ENCODE measurements around the gene FGF14.
A peak's percentile ranks its signal among the peaks of the same experiment; 100 is the strongest.
"Not testable (repeated sequence)": the region's sequence is repeated elsewhere in the genome, so short reads cannot be mapped to it uniquely, and the experiment has no call there.

Gene FGF14

DNA sequence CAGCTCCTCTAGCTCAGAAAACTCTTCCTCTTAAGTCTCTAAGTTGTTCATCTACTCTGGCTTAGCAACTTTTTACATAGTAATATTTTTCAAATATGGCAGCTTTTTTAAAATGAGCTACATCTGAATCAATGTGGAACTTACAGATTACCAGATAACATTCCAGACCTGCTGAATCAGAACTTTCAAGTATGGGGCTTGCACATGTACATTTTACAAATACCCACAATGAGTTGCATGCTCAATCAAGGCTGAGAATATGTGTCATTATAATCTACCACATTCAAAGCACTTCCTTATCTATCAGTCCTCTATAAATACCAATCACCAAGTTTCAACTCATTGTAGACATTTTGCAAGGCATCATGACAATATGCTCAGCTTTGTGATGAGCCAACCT lies 383.1 kb downstream of the FGF14 start:
- TF ChIP-seq, protein P1, sequence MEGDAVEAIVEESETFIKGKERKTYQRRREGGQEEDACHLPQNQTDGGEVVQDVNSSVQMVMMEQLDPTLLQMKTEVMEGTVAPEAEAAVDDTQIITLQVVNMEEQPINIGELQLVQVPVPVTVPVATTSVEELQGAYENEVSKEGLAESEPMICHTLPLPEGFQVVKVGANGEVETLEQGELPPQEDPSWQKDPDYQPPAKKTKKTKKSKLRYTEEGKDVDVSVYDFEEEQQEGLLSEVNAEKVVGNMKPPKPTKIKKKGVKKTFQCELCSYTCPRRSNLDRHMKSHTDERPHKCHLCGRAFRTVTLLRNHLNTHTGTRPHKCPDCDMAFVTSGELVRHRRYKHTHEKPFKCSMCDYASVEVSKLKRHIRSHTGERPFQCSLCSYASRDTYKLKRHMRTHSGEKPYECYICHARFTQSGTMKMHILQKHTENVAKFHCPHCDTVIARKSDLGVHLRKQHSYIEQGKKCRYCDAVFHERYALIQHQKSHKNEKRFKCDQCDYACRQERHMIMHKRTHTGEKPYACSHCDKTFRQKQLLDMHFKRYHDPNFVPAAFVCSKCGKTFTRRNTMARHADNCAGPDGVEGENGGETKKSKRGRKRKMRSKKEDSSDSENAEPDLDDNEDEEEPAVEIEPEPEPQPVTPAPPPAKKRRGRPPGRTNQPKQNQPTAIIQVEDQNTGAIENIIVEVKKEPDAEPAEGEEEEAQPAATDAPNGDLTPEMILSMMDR (conservative IDR thresholded peaks at IDR 0.05; ENCODE audit: low read depth, low read length) = no peak
- DNase-seq (ENCODE audit: low read depth) = no peak
- H3K4me3 ChIP-seq (ENCODE audit: low read depth, low read length) = no peak overlapping the region

DNA sequence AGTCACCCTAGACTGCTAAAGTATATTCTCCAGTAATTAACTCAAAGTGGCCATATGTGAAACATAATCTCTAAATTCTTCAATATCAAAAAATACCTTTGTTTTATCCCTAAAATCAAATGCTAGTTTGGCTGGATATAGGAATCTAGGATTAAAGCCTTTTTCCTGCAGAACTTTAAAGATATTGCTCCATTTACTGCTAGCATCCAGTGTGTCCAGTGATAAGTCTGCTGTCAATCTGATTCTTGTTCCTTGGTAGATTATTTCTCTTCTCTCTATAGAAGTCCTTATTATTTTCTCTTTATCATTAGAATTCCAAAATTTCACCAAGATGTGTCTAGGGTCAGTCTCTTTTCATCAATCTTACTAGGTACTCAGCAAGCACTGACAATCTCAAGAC lies 384.6 kb downstream of the FGF14 start:
- TF ChIP-seq, protein P1 (conservative IDR thresholded peaks at IDR 0.05; ENCODE audit: low read depth, low read length) = no peak
- peak; percentile 34 for DNase-seq (ENCODE audit: low read depth)
- H3K4me3 ChIP-seq (ENCODE audit: low read depth, low read length) = no peak overlapping the region

DNA sequence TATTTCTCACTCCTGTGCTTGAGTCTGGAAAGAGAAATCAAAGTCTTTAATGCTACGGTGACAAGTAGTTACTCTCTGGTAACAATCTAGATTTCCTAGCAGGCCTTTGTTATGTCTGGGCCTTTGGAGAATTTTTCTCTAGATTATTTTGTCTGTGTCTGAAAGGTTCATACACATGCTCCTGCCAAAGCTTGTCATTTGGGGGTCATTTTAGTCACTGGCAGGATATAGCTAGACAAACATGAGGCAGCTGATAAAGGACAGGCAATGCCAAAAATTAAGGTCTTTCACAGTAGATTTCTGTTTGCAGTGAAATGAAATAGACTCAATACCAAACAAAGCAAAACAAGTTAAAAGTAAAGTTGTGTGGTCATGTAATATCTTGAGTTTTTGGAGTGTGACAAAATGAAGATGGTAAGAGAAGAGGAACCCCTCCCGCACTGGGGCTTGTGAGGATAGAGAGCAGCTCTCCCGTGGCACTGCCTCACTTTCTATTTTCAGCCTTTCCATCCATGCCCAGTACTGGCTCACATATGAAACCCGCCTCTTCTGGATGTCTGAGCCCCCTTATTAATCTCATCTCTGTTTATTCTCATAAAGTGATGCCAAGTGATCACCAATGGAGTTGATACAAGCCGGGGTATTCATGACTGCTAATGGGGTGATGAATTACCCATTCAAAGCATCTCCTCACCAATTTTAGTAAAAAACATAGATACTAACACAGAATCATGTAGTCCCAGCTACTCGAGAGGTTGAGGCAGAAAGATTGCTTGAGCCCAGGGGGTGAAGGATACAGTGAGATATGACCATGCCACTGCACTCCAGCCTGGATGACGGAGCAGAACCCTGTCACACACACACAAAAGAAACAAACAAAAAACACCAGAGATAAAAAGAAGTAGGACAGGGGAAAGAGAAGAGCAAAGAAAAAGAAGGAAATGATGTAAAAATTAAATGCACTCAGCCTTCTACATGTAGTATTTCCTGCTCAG lies 389.3 kb downstream of the FGF14 start:
- no peak for DNase-seq (ENCODE audit: low read depth)
- TF ChIP-seq, protein P1 (conservative IDR thresholded peaks at IDR 0.05; ENCODE audit: low read depth, low read length) = no peak
- no peak overlapping the region for H3K4me3 ChIP-seq (ENCODE audit: low read depth, low read length)

DNA sequence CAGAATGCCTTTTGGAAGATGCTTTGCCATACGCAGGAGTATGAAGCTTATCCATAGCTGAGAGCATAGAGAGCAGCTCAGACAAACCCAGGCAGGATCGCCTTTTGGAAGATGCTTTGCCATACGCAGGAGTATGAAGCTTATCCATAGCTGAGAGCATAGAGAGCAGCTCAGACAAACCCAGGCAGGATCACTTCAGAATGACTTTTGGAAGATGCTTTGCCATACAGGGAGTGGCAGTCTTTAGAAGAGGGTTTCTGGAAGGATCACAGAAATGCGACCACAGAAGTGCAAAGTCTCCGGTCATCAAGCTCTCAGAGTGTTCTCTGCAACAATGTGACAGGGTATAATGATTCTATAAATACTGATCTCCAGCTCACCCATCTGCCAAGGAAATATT lies 390.4 kb downstream of the FGF14 start:
- not testable (repeated sequence) for DNase-seq (ENCODE audit: low read depth); H3K4me3 ChIP-seq (ENCODE audit: low read depth, low read length)

DNA sequence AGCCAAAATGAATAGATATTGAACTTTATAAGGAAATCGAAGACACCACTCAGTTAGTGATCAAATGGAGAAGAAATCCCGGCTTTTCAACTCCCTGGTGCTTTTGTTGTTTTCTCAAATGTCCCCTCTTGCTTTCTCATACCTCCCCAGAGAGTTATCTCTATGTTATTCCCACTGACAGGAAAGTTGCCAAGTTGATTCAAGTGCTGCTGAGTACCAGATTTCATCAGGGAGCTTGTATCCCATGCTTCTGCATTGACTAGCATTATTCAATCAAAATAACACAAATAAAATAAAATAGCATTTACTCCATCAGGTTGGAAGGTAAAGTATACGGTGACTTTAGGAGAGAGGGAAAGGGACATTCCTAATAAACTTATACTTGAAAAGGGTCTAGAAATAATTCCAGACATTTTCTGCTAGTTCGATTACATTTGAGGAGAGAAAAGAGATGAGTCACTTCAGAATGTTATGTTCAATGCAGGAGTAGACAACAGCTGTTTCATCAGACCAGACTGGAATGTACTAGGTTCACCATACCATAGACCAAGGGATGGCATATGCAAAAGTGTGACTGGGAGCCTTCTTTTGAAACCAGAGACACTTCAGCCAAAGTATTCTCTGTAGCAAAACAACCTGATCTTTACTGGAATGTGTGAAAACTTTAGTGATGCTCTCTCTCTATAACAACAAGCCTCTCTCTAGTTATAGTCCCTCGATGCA lies 397.8 kb downstream of the FGF14 start:
- no peak overlapping the region for H3K4me3 ChIP-seq (ENCODE audit: low read depth, low read length)
- TF ChIP-seq, protein P1 (conservative IDR thresholded peaks at IDR 0.05; ENCODE audit: low read depth, low read length) = no peak
- DNase-seq (ENCODE audit: low read depth) = peak; percentile 92

DNA sequence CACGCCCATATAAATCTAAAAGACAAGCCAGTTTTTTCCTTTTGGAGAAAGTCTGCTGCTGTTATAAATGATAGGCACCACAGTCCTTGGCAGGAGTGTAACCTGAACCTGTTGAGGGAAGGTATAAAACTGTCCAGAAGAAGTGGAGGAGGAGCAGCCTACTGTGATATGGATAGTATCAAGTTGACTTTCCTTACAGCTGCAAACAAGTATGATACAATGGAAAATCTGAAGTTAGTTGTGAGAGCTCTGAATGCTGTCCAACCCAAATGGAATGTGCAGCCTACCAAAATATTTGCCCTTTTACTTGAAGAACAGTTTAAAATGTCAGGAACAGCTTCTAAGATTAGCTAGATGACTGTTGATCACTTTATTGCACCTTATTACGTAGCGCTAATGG lies 399.6 kb downstream of the FGF14 start:
- peak; percentile 81 for DNase-seq (ENCODE audit: low read depth)
- no peak overlapping the region for H3K4me3 ChIP-seq (ENCODE audit: low read depth, low read length)
- TF ChIP-seq, protein P1 (conservative IDR thresholded peaks at IDR 0.05; ENCODE audit: low read depth, low read length) = no peak

DNA sequence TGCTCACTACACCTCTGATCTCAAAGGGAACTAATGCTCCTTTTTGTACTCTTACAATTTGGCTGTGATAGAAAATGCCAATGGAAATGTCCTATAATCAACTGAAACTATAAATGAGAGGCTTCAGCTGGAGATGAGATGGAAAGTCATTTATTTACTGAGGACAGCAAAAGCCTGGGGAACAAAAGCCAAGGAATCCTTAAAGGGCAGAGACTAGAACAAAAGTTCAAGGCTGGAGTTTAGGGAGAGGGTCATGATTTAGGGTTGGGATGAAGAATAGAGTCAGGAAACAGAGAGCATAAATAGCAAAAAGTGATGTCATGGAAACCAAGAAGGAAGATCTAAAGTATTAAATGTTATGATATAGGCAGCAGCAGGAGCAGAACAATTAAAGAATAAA lies 401.1 kb downstream of the FGF14 start:
- H3K4me3 ChIP-seq (ENCODE audit: low read depth, low read length) = no peak overlapping the region
- no peak for DNase-seq (ENCODE audit: low read depth)
- TF ChIP-seq, protein P1 (conservative IDR thresholded peaks at IDR 0.05; ENCODE audit: low read depth, low read length) = no peak

Data from choroid plexus epithelial cell (primary cell).